Ascending aorta (tissue), 2 donors: Measurements from ENCODE around the gene EIPR1. TPM values are rescaled to one million over a fixed set of nuclear protein-coding genes. Genes with fewer than 3 reads are reported as not detected.

ENCODE experiments used
- DNase-seq, 2 donors: peaks; one replicate each; pipeline ENCODE4 v3.0.0-alpha.2; 2019; ENCODE audit warnings: low spot score in 2 of 2
- H3K27ac ChIP-seq, 2 donors: fragments of 200-600 bp; sonication (generic); one replicate each; pipeline ENCODE4 v1.5.1; 2016 to 2017; ENCODE audit warnings: mild to moderate bottlenecking in 1 of 2
- H3K27me3 ChIP-seq: fragments of 200-600 bp; sonication (generic); one replicate; pipeline ENCODE4 v1.5.1; 2017
- H3K36me3 ChIP-seq, 2 donors: fragments of 200-600 bp; sonication (generic); one replicate each; pipeline ENCODE4 v1.5.1; 2016
- H3K4me1 ChIP-seq, 2 donors: fragments of 200-600 bp; sonication (generic); one replicate each; pipeline ENCODE4 v1.5.1; 2016 to 2017; ENCODE audit warnings: mild to moderate bottlenecking in 1 of 2
- H3K4me3 ChIP-seq, 2 donors: fragments of 200-600 bp; sonication (generic); one replicate each; pipeline ENCODE4 v1.5.1; 2016 to 2017; ENCODE audit warnings: mild to moderate bottlenecking in 1 of 2
- H3K9me3 ChIP-seq, 2 donors: fragments of 200-600 bp; sonication (generic); one replicate each; pipeline ENCODE4 v1.5.1; 2016
- intact Hi-C: fragments of 100-400 bp; cut with DNase I; formaldehyde crosslinking; loops from one replicate; pipeline ENCODE4 v1.15.1; 2023
- total RNA-seq: library from RNA; depleted of rRNA; stranded (reverse); fragments of >200 nt; gene quantifications from one replicate; pipeline ENCODE4 v1.1.0, GENCODE V29; 2016
- TF ChIP-seq, protein P1 (sequence below), 3 experiments: fragments of 200-600 bp in 2 of 3; fragments of 450-650 bp in 1 of 3; sonication (generic) in 2 of 3; IDR thresholded peaks; one replicate each; pipeline ENCODE4 v1.5.1; 2016 to 2019; ENCODE audit warnings: antibody characterized with exemption in 3 of 3, mild to moderate bottlenecking in 1 of 3, moderate library complexity in 1 of 3

The EIPR1 gene
- total RNA-seq, 1 donor from 2014 or later = 14.5 TPM

- TF ChIP-seq, protein P1, sequence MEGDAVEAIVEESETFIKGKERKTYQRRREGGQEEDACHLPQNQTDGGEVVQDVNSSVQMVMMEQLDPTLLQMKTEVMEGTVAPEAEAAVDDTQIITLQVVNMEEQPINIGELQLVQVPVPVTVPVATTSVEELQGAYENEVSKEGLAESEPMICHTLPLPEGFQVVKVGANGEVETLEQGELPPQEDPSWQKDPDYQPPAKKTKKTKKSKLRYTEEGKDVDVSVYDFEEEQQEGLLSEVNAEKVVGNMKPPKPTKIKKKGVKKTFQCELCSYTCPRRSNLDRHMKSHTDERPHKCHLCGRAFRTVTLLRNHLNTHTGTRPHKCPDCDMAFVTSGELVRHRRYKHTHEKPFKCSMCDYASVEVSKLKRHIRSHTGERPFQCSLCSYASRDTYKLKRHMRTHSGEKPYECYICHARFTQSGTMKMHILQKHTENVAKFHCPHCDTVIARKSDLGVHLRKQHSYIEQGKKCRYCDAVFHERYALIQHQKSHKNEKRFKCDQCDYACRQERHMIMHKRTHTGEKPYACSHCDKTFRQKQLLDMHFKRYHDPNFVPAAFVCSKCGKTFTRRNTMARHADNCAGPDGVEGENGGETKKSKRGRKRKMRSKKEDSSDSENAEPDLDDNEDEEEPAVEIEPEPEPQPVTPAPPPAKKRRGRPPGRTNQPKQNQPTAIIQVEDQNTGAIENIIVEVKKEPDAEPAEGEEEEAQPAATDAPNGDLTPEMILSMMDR (IDR thresholded peaks at IDR 0.05) = no peak
- H3K9me3 ChIP-seq = no peaks in the 10 kb centered on the region
- DNase-seq = no peak
- intact Hi-C loops = no loop called here
- no peak overlapping the region for H3K27ac ChIP-seq
- no peaks in the 10 kb centered on the region for H3K27me3 ChIP-seq
- no peak overlapping the region for H3K4me3 ChIP-seq
- no peaks in the 10 kb centered on the region for H3K4me1 ChIP-seq
- H3K36me3 ChIP-seq = peaks cover 0 to 5% of the 10 kb centered on the region in 2 donors
Observed at GRCh38 chr2:3176071-3176868, 201.3 kb downstream of the EIPR1 start.

DNA sequence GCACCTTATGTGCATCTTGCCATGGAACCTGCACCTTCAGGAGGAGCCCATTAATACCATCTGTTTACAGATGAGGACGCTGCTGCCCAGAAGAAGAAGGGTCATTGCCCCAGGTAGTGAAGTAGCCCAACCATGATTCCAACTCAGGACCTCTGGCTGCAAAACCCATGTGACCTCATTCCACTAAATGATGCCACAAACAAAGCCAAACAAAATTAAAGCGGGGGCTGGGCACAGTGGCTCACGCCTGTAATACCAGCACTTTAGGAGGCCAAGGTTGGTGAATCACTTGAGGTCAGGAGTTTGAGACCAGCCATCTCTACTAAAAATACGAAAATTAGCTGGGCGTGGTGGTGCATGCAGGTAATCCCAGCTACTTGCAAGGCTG is 202.1 kb downstream of the EIPR1 start:
- Histone ChIP-seq H3K9me3 (no peaks in the 10 kb centered on the region), H3K4me1 (no peaks in the 10 kb centered on the region), H3K27me3 (no peaks in the 10 kb centered on the region), H3K4me3 (no peak overlapping the region), H3K27ac (no peak overlapping the region), H3K36me3 (peaks cover 0 to 5% of the 10 kb centered on the region in 2 donors)
- DNase-seq = no peak
- TF ChIP-seq, protein P1 (IDR thresholded peaks at IDR 0.05) = no peak
- intact Hi-C loops = no loop called here

- no peak overlapping the region for H3K4me3 ChIP-seq
- peaks cover 0 to 5% of the 10 kb centered on the region in 2 donors for H3K36me3 ChIP-seq
- H3K27ac ChIP-seq = no peak overlapping the region
- no peaks in the 10 kb centered on the region for H3K9me3 ChIP-seq
- DNase-seq = no peak
- TF ChIP-seq, protein P1 (IDR thresholded peaks at IDR 0.05) = no peak
- intact Hi-C loops = no loop called here
- H3K27me3 ChIP-seq = no peaks in the 10 kb centered on the region
- H3K4me1 ChIP-seq = no peaks in the 10 kb centered on the region
Observed at GRCh38 chr2:3174626-3175567, 202.7 kb downstream of the EIPR1 start.

DNA sequence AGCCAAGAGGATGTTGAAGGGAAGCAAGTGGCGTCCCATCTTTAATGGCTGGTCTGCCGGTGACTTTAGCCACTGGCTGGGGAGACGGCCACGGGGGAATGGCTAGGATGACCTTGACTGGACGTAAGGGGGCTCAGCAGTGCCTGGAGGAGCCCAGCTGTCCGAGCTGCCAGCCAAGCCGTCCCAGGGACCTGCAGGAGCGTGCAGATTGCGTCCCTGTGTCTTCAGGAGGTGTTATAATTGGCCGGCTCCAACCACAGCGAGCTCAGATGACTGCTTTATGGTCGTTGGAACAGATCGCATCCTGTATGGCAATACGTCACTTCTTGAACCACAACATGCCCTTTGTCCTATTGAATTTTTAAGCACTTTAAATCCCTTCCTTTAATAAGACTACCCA is 204.6 kb downstream of the EIPR1 start:
- intact Hi-C loops = no loop called here
- Histone ChIP-seq H3K9me3 (no peaks in the 10 kb centered on the region), H3K27me3 (no peaks in the 10 kb centered on the region), H3K4me1 (no peaks in the 10 kb centered on the region), H3K4me3 (no peak overlapping the region), H3K27ac (no peak overlapping the region), H3K36me3 (peaks cover 0 to 5% of the 10 kb centered on the region in 2 donors)
- DNase-seq = no peak
- TF ChIP-seq, protein P1 (IDR thresholded peaks at IDR 0.05) = no peak

- DNase-seq = no peak
- intact Hi-C loops = no loop called here
- H3K36me3 ChIP-seq = peaks cover 0 to 5% of the 10 kb centered on the region in 2 donors
Observed at GRCh38 chr2:3172265-3172935, 205.2 kb downstream of the EIPR1 start.

More at GRCh38 chr2:3172265-3172935, 205.2 kb downstream of the EIPR1 start:
- H3K9me3 ChIP-seq = no peaks in the 10 kb centered on the region
- TF ChIP-seq, protein P1 (IDR thresholded peaks at IDR 0.05) = no peak
- H3K4me1 ChIP-seq = no peaks in the 10 kb centered on the region
- H3K4me3 ChIP-seq = no peak overlapping the region
- H3K27me3 ChIP-seq = no peaks in the 10 kb centered on the region
- no peak overlapping the region for H3K27ac ChIP-seq
